Measurements from ENCODE around the gene PHF2. TPM values are rescaled to one million over a fixed set of nuclear protein-coding genes. Genes with fewer than 3 reads are reported as not detected.

PHF2 gene
- total RNA-seq, 1 experiment from 2014 or later = 26.3 TPM

DNA sequence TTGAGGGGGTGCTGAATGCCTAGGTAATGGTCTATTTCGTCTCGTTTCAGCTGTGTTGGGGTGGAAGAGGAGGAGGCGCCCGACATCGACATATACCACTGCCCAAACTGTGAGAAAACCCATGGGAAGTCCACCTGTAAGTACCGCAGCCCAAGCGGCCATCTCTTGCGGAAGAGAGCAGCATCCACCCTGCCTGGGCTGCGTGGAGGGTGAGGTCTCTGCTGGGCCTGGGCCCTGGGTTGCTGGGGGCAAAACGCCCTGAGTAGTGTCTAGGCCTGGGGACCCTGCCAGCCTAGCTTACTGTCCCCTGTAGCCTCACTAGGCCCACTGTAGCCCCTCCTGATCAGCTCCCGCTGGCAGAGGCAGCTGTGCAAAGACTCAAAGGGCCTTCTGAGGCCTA lies 53.5 kb downstream of the PHF2 start:
- Histone ChIP-seq H3K9me3 (ENCODE audit: insufficient read depth, low read depth) (peaks cover 5% of the 10 kb centered on the region), H4K20me1 (ENCODE audit: insufficient read depth) (no peaks in the 10 kb centered on the region), H3K36me3 (ENCODE audit: low read depth) (no peaks in the 10 kb centered on the region), H3K4me3 (no peak overlapping the region), H3K27ac (no peak overlapping the region), H3F3A (ENCODE audit: insufficient read depth, low read depth) (no peaks in the 10 kb centered on the region), H3K4me1 (replicated peaks; ENCODE audit: insufficient read depth) (no peaks in the 10 kb centered on the region), H3K79me2 (ENCODE audit: low read depth) (no peaks in the 10 kb centered on the region), H3K9me2 (ENCODE audit: insufficient read depth) (no peaks in the 10 kb centered on the region), H3K27me3 (ENCODE audit: insufficient read depth, low read depth) (no peaks in the 10 kb centered on the region), H2AFZ (no peak overlapping the region), H3K4me2 (no peak overlapping the region)
- ChIA-PET CTCF (no interaction called here), POLR2A (ENCODE audit: unreplicated experiment) (no interaction called here)
- intact Hi-C loops (cut with micrococcal nuclease; ENCODE audit: unreplicated experiment) = no loop called here
- TF ChIP-seq, protein P1, sequence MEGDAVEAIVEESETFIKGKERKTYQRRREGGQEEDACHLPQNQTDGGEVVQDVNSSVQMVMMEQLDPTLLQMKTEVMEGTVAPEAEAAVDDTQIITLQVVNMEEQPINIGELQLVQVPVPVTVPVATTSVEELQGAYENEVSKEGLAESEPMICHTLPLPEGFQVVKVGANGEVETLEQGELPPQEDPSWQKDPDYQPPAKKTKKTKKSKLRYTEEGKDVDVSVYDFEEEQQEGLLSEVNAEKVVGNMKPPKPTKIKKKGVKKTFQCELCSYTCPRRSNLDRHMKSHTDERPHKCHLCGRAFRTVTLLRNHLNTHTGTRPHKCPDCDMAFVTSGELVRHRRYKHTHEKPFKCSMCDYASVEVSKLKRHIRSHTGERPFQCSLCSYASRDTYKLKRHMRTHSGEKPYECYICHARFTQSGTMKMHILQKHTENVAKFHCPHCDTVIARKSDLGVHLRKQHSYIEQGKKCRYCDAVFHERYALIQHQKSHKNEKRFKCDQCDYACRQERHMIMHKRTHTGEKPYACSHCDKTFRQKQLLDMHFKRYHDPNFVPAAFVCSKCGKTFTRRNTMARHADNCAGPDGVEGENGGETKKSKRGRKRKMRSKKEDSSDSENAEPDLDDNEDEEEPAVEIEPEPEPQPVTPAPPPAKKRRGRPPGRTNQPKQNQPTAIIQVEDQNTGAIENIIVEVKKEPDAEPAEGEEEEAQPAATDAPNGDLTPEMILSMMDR (conservative IDR thresholded peaks at IDR 0.05) = no peak
- TF ChIP-seq EZH2 (IDR thresholded peaks at IDR 0.05; ENCODE audit: low read depth) = no peak
- DNase-seq = no peak
- no TSS peak for BruUV-seq (replicated peaks)

GRCh38 chr9:93630806-93631411 lies 54.5 kb downstream of the PHF2 start:
- Histone ChIP-seq H3K36me3 (ENCODE audit: low read depth) (no peaks in the 10 kb centered on the region), H3K4me2 (no peak overlapping the region), H3K4me1 (replicated peaks; ENCODE audit: insufficient read depth) (no peaks in the 10 kb centered on the region), H3K4me3 (no peak overlapping the region), H2AFZ (no peak overlapping the region), H3K9me3 (ENCODE audit: insufficient read depth, low read depth) (peaks cover 5% of the 10 kb centered on the region), H3K79me2 (ENCODE audit: low read depth) (no peaks in the 10 kb centered on the region), H4K20me1 (ENCODE audit: insufficient read depth) (no peaks in the 10 kb centered on the region), H3K9me2 (ENCODE audit: insufficient read depth) (no peaks in the 10 kb centered on the region), H3F3A (ENCODE audit: insufficient read depth, low read depth) (no peaks in the 10 kb centered on the region), H3K27me3 (ENCODE audit: insufficient read depth, low read depth) (no peaks in the 10 kb centered on the region), H3K27ac (no peak overlapping the region)
- CTCF ChIA-PET = no interaction called here
- POLR2A ChIA-PET (ENCODE audit: unreplicated experiment) = no interaction called here
- intact Hi-C loops (cut with micrococcal nuclease; ENCODE audit: unreplicated experiment) = no loop called here
- TF ChIP-seq, protein P1 (conservative IDR thresholded peaks at IDR 0.05) = no peak
- no peak for TF ChIP-seq EZH2 (IDR thresholded peaks at IDR 0.05; ENCODE audit: low read depth)
- no TSS peak for BruUV-seq (replicated peaks)
- no peak for DNase-seq

DNA sequence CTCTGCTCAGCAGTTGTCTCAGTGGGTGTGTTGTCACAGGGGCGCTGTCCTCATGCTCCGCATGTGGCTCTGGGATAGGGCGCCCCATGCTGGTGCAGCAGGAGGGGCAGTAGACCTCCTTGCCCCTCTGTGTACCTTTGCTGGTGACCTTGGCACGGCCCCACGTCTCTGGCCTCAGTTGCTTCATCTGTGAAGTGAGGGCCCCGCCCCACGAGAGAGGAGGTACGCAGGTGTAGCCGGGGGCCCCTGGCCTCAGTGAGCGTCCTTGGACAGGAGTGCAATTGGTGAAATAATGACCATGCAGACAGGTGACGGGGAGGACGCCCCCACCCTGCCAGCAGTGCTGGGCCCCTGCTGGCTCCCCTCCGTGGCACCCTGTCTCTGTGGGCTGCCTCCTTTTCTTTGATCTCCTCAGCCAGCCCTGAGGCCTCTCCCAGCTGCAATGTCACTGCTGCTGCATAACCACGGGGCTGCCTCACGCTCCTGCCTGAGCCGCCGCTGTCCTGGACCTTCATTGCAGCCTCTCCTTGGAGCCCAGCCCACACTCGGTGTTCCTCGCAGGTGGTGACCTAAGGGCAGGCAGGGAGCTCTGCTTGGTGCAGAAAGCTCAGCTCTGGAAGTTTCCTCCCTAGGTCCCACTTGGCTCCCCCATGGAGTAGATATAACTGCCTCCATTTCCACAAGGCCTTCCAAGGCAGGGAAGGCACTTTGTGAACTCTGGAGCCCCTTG lies 57.3 kb downstream of the PHF2 start:
- H3K9me3 ChIP-seq (ENCODE audit: insufficient read depth, low read depth) = no peaks in the 10 kb centered on the region
- BruUV-seq (replicated peaks) = no TSS peak
- no peaks in the 10 kb centered on the region for H3K36me3 ChIP-seq (ENCODE audit: low read depth)
- no peak overlapping the region for H3K4me2 ChIP-seq
- DNase-seq = no peak
- H3K27ac ChIP-seq = no peak overlapping the region
- no peaks in the 10 kb centered on the region for H4K20me1 ChIP-seq (ENCODE audit: insufficient read depth)
- POLR2A ChIA-PET (ENCODE audit: unreplicated experiment) = no interaction called here
- no peaks in the 10 kb centered on the region for H3K79me2 ChIP-seq (ENCODE audit: low read depth)
- no peaks in the 10 kb centered on the region for H3K9me2 ChIP-seq (ENCODE audit: insufficient read depth)
- intact Hi-C loops (cut with micrococcal nuclease; ENCODE audit: unreplicated experiment) = no loop called here
- TF ChIP-seq, protein P1 (conservative IDR thresholded peaks at IDR 0.05) = no peak
- TF ChIP-seq EZH2 (IDR thresholded peaks at IDR 0.05; ENCODE audit: low read depth) = no peak
- H2AFZ ChIP-seq = no peak overlapping the region
- H3F3A ChIP-seq (ENCODE audit: insufficient read depth, low read depth) = no peaks in the 10 kb centered on the region; the same call in 1 of the 2 replicates
- no peaks in the 10 kb centered on the region for H3K27me3 ChIP-seq (ENCODE audit: insufficient read depth, low read depth)
- H3K4me3 ChIP-seq = no peak overlapping the region
- CTCF ChIA-PET = no interaction called here
- H3K4me1 ChIP-seq (replicated peaks; ENCODE audit: insufficient read depth) = no peaks in the 10 kb centered on the region
